Measurements from ENCODE around the gene CGNL1. TPM values are rescaled to one million over a fixed set of nuclear protein-coding genes. Genes with fewer than 3 reads are reported as not detected.

Gene CGNL1
- polyA plus RNA-seq, 2 donors, result 6.7 to 16.8 TPM

DNA sequence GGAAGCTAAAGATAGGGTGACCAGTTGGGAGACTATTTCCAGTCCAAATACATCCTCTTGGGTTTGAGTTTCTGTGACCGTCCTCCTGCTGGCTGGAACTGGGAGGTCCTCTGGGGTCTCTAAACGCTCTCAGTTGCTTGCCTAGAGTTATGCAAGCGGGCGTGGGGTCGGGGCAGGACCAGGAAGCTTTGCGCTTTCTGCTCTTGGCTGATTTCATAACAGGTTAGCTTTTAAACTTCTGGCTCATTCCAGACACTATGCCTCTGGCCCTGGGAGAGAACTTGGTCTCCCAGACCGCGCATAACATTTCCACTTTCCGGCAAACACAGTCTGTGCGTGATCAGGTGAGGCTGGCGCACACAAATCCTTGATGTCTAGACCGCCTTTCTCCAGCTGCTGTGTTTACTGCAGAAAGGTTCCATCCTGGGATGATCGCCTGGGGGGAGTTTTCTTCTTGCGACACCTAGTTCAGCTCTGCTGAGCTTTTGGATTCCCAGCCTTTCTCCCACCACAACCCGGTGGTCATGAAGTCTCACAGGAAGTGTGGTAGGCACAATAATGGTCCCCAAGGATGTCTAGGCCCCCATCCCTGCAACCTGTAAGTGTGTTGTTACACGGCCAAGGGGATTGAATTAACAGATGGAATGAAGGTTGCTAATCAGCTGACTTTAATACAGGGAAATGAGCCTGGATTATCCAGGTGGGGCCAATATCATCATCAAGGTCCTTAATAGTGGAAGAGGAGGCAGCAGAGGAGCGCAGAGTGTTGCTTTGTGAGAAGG lies 23.6 kb upstream of the CGNL1 start:
- H3K9me3 ChIP-seq (ENCODE audit: control insufficient read depth in 2 of 2, insufficient read depth in 1 of 2, low read depth in 1 of 2, low read length in 1 of 2), result no peaks in the 10 kb centered on the region
- 86 to 89% methylated on average over 17 of the region's 17 CpGs for WGBS, 2 donors
- H3K36me3 ChIP-seq (ENCODE audit: control insufficient read depth in 2 of 2, insufficient read depth in 2 of 2, low read length in 1 of 2), result no peaks in the 10 kb centered on the region
- H3K4me1 ChIP-seq (ENCODE audit: control insufficient read depth in 2 of 2, insufficient read depth in 2 of 2, low read length in 1 of 2), result no peaks in the 10 kb centered on the region
- H3K27ac ChIP-seq (ENCODE audit: low read depth in 2 of 2, low read length in 1 of 2), result no peak overlapping the region
- no peak overlapping the region for H3K4me3 ChIP-seq (ENCODE audit: low read depth in 1 of 2, low read length in 2 of 2)
- H3K27me3 ChIP-seq (ENCODE audit: control insufficient read depth in 1 of 2, insufficient read depth in 2 of 2, low read length in 2 of 2), result no peaks in the 10 kb centered on the region

DNA sequence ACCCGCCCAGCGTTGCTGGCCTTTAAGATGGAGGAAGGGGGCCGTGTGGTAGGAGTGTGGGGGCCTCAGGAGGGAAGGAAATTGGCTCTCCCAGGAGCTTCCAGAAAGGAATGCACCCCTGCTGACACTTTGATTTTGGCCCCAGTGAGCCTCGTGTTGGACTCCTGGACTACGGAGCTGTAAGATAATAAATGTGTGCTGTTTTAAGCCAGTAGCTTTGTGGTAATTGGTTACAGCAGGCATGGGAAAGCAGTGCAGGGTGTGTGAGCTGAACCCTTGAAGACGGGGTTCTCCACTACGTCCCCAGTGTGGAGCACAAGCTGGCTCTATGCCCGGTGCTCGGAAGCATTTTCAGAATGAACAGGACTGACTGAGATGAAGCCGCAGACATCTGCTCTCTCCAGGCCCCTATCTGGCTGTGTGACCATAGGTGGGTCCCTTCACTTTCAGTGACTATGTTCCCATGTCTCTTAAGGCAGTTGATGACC lies 22.9 kb upstream of the CGNL1 start:
- H3K4me3 ChIP-seq (ENCODE audit: low read depth in 1 of 2, low read length in 2 of 2), result no peak overlapping the region

GRCh38 chr15:57354436-57355123 lies 21.7 kb upstream of the CGNL1 start:
- 80 to 84% methylated on average over 7 of the region's 7 CpGs for WGBS, 2 donors
- no peaks in the 10 kb centered on the region for H3K4me1 ChIP-seq (ENCODE audit: control insufficient read depth in 2 of 2, insufficient read depth in 2 of 2, low read length in 1 of 2)
- H3K9me3 ChIP-seq (ENCODE audit: control insufficient read depth in 2 of 2, insufficient read depth in 1 of 2, low read depth in 1 of 2, low read length in 1 of 2), result no peaks in the 10 kb centered on the region
- no peaks in the 10 kb centered on the region for H3K36me3 ChIP-seq (ENCODE audit: control insufficient read depth in 2 of 2, insufficient read depth in 2 of 2, low read length in 1 of 2)
- H3K27me3 ChIP-seq (ENCODE audit: control insufficient read depth in 1 of 2, insufficient read depth in 2 of 2, low read length in 2 of 2), result no peaks in the 10 kb centered on the region
- no peak overlapping the region for H3K27ac ChIP-seq (ENCODE audit: low read depth in 2 of 2, low read length in 1 of 2)
- H3K4me3 ChIP-seq (ENCODE audit: low read depth in 1 of 2, low read length in 2 of 2), result no peak overlapping the region

More for the DNA sequence above, 22.9 kb upstream of the CGNL1 start:
- Histone ChIP-seq H3K36me3 (ENCODE audit: control insufficient read depth in 2 of 2, insufficient read depth in 2 of 2, low read length in 1 of 2) (no peaks in the 10 kb centered on the region), H3K27ac (ENCODE audit: low read depth in 2 of 2, low read length in 1 of 2) (no peak overlapping the region), H3K27me3 (ENCODE audit: control insufficient read depth in 1 of 2, insufficient read depth in 2 of 2, low read length in 2 of 2) (no peaks in the 10 kb centered on the region), H3K4me1 (ENCODE audit: control insufficient read depth in 2 of 2, insufficient read depth in 2 of 2, low read length in 1 of 2) (no peaks in the 10 kb centered on the region), H3K9me3 (ENCODE audit: control insufficient read depth in 2 of 2, insufficient read depth in 1 of 2, low read depth in 1 of 2, low read length in 1 of 2) (no peaks in the 10 kb centered on the region)
- WGBS, 2 donors, result 67 to 73% methylated on average over 10 of the region's 10 CpGs

GRCh38 chr15:57355259-57355658 lies 21.0 kb upstream of the CGNL1 start:
- no peaks in the 10 kb centered on the region for H3K27me3 ChIP-seq (ENCODE audit: control insufficient read depth in 1 of 2, insufficient read depth in 2 of 2, low read length in 2 of 2)
- no peaks in the 10 kb centered on the region for H3K9me3 ChIP-seq (ENCODE audit: control insufficient read depth in 2 of 2, insufficient read depth in 1 of 2, low read depth in 1 of 2, low read length in 1 of 2)
- H3K27ac ChIP-seq (ENCODE audit: low read depth in 2 of 2, low read length in 1 of 2), result no peak overlapping the region
- H3K36me3 ChIP-seq (ENCODE audit: control insufficient read depth in 2 of 2, insufficient read depth in 2 of 2, low read length in 1 of 2), result no peaks in the 10 kb centered on the region
- 91 to 95% methylated on average over 8 of the region's 8 CpGs for WGBS, 2 donors
- H3K4me3 ChIP-seq (ENCODE audit: low read depth in 1 of 2, low read length in 2 of 2), result no peak overlapping the region
- no peaks in the 10 kb centered on the region for H3K4me1 ChIP-seq (ENCODE audit: control insufficient read depth in 2 of 2, insufficient read depth in 2 of 2, low read length in 1 of 2)

DNA sequence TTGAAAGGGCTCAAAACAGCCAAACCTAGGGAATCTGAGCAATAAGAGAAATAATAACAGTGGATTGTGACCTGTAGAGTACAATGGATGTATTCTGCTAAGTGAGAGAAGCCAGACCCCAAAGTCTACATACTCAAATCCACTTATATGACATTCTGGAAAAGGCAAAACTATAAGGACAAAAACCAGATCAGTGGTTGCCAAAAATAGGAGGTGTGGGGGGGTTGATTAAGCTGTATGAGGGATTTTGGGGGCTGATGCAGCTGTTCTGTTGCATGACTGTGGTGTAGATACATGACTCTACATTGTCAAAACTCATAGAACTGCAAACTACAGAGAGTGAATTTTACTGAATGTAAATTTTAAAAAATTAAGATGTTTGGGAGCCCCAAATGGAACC lies 20.1 kb upstream of the CGNL1 start:
- Histone ChIP-seq H3K9me3 (ENCODE audit: control insufficient read depth in 2 of 2, insufficient read depth in 1 of 2, low read depth in 1 of 2, low read length in 1 of 2) (no peaks in the 10 kb centered on the region), H3K4me3 (ENCODE audit: low read depth in 1 of 2, low read length in 2 of 2) (no peak overlapping the region), H3K27me3 (ENCODE audit: control insufficient read depth in 1 of 2, insufficient read depth in 2 of 2, low read length in 2 of 2) (no peaks in the 10 kb centered on the region), H3K36me3 (ENCODE audit: control insufficient read depth in 2 of 2, insufficient read depth in 2 of 2, low read length in 1 of 2) (no peaks in the 10 kb centered on the region), H3K4me1 (ENCODE audit: control insufficient read depth in 2 of 2, insufficient read depth in 2 of 2, low read length in 1 of 2) (no peaks in the 10 kb centered on the region), H3K27ac (ENCODE audit: low read depth in 2 of 2, low read length in 1 of 2) (no peak overlapping the region)

DNA sequence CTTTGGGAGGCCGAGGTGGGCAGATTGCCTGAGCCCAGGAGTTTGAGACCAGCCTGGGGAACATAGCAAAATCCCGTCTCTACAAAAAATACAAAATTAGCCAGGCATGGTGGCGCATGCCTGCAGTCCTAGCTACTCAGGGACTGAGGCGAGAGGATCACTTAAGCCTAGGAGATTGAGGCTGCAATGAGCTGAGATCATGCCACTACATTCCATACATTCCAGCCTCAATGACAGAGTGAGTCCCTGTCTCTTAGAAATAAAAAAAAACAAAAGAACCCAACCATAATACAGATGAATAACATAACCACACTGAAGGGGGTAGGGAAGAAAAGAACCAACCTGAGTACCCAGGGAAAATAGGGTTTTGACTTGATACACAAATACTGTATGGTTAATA lies 19.7 kb upstream of the CGNL1 start:
- Histone ChIP-seq H3K27ac (ENCODE audit: low read depth in 2 of 2, low read length in 1 of 2) (no peak overlapping the region), H3K36me3 (ENCODE audit: control insufficient read depth in 2 of 2, insufficient read depth in 2 of 2, low read length in 1 of 2) (no peaks in the 10 kb centered on the region)
- 65 to 68% methylated on average over 4 of the region's 4 CpGs for WGBS, 2 donors

DNA sequence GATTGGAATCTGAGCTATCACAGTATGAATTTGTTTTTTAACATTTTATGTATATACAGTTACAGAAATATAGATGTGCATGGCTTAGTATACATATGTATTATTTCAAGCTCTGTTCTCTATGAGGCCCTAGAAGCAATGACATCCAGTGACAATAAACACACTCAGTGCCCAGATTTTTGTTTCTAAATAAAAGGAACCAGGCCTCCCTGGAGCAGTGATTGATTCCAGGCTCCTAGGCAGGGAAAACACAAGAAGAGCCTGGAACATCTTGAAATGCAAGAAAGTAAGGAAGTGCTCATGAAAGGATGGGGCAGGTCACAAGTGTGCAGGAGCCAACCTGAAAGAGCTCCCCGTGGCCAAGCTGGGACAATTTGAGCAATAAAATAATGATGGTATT lies 18.5 kb upstream of the CGNL1 start:
- H3K9me3 ChIP-seq (ENCODE audit: control insufficient read depth in 2 of 2, insufficient read depth in 1 of 2, low read depth in 1 of 2, low read length in 1 of 2), result no peaks in the 10 kb centered on the region
- H3K4me1 ChIP-seq (ENCODE audit: control insufficient read depth in 2 of 2, insufficient read depth in 2 of 2, low read length in 1 of 2), result no peaks in the 10 kb centered on the region
- no peak overlapping the region for H3K4me3 ChIP-seq (ENCODE audit: low read depth in 1 of 2, low read length in 2 of 2)
- H3K27ac ChIP-seq (ENCODE audit: low read depth in 2 of 2, low read length in 1 of 2), result no peak overlapping the region
- no peaks in the 10 kb centered on the region for H3K36me3 ChIP-seq (ENCODE audit: control insufficient read depth in 2 of 2, insufficient read depth in 2 of 2, low read length in 1 of 2)
- no peaks in the 10 kb centered on the region for H3K27me3 ChIP-seq (ENCODE audit: control insufficient read depth in 1 of 2, insufficient read depth in 2 of 2, low read length in 2 of 2)
- WGBS, 2 donors, result 77 to 79% methylated on average over 1 of the region's 1 CpG

More for the DNA sequence above, 19.7 kb upstream of the CGNL1 start:
- H3K4me3 ChIP-seq (ENCODE audit: low read depth in 1 of 2, low read length in 2 of 2), result no peak overlapping the region
- H3K9me3 ChIP-seq (ENCODE audit: control insufficient read depth in 2 of 2, insufficient read depth in 1 of 2, low read depth in 1 of 2, low read length in 1 of 2), result no peaks in the 10 kb centered on the region
- H3K27me3 ChIP-seq (ENCODE audit: control insufficient read depth in 1 of 2, insufficient read depth in 2 of 2, low read length in 2 of 2), result no peaks in the 10 kb centered on the region
- no peaks in the 10 kb centered on the region for H3K4me1 ChIP-seq (ENCODE audit: control insufficient read depth in 2 of 2, insufficient read depth in 2 of 2, low read length in 1 of 2)

DNA sequence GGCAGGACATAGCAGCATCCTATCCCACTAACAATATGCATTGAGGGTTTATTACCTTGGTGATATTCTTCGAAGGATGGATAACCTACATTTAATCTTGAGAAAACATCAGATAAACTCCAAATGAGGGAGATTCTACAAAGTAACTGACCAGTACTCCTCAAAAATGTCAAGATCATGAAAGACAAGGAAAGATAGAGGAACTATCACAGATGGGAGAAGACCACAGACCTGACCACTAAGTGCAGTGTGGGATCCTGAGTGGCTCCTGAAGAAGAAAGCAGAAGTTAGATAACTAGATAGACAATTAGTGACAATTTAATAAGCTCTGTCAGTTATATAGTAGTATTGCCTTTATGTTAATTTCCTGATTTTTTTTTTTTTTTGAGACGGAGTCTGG lies 17.7 kb upstream of the CGNL1 start:
- Histone ChIP-seq H3K27ac (ENCODE audit: low read depth in 2 of 2, low read length in 1 of 2) (no peak overlapping the region), H3K36me3 (ENCODE audit: control insufficient read depth in 2 of 2, insufficient read depth in 2 of 2, low read length in 1 of 2) (no peaks in the 10 kb centered on the region), H3K4me3 (ENCODE audit: low read depth in 1 of 2, low read length in 2 of 2) (no peak overlapping the region), H3K9me3 (ENCODE audit: control insufficient read depth in 2 of 2, insufficient read depth in 1 of 2, low read depth in 1 of 2, low read length in 1 of 2) (no peaks in the 10 kb centered on the region), H3K27me3 (ENCODE audit: control insufficient read depth in 1 of 2, insufficient read depth in 2 of 2, low read length in 2 of 2) (no peaks in the 10 kb centered on the region), H3K4me1 (ENCODE audit: control insufficient read depth in 2 of 2, insufficient read depth in 2 of 2, low read length in 1 of 2) (no peaks in the 10 kb centered on the region)
- 77 to 87% methylated on average over 2 of the region's 2 CpGs for WGBS, 2 donors

- no peaks in the 10 kb centered on the region for H3K4me1 ChIP-seq (ENCODE audit: control insufficient read depth in 2 of 2, insufficient read depth in 2 of 2, low read length in 1 of 2)
- no peak overlapping the region for H3K27ac ChIP-seq (ENCODE audit: low read depth in 2 of 2, low read length in 1 of 2)
- H3K36me3 ChIP-seq (ENCODE audit: control insufficient read depth in 2 of 2, insufficient read depth in 2 of 2, low read length in 1 of 2), result no peaks in the 10 kb centered on the region
- H3K27me3 ChIP-seq (ENCODE audit: control insufficient read depth in 1 of 2, insufficient read depth in 2 of 2, low read length in 2 of 2), result no peaks in the 10 kb centered on the region
- no peaks in the 10 kb centered on the region for H3K9me3 ChIP-seq (ENCODE audit: control insufficient read depth in 2 of 2, insufficient read depth in 1 of 2, low read depth in 1 of 2, low read length in 1 of 2)
- 83 to 94% methylated on average over 1 of the region's 1 CpG for WGBS, 2 donors
- no peak overlapping the region for H3K4me3 ChIP-seq (ENCODE audit: low read depth in 1 of 2, low read length in 2 of 2)
Measured at GRCh38 chr15:57363661-57364060, 12.6 kb upstream of the CGNL1 start.

Data from esophagus (tissue), 2 donors.